ENCODE measurements around the gene PRR12. TPM values are rescaled to one million over a fixed set of nuclear protein-coding genes. Genes with fewer than 3 reads are reported as not detected.

Gene PRR12
- total RNA-seq, 1 experiment from 2014 or later = 8.7 TPM

DNA sequence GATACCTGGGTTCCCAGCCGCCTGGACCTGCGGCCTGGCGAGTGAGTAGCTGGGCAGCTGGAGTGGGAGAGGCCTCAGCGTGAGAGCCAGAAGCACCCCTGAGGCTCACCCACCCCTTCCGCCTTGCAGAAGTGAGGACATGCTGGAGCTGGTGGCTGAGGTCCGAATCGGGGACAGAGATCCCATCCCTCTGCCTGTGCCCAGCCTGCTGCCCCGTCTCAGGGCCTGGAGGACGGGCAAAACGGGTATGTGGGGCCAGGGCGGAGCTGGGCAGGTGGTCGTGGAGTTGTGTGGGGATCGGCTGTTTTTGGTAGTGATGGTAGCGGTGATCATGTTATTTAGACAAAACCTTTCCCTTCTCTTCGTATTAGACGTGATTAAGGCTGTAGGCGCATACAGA is 55.6 kb downstream of the PRR12 start:
- no peak overlapping the region for H2AFZ ChIP-seq (ENCODE audit: low read length)
- H3K36me3 ChIP-seq (ENCODE audit: insufficient read depth, low read length) = no peaks in the 10 kb centered on the region; the same call in none of the 2 replicates
- H3K4me1 ChIP-seq (ENCODE audit: low read length) = peaks cover 20% of the 10 kb centered on the region
- no peak overlapping the region for H3K4me3 ChIP-seq (ENCODE audit: low read length)
- H3K9ac ChIP-seq (ENCODE audit: low read length) = no peak overlapping the region
- peaks cover 42% of the 10 kb centered on the region for H3K79me2 ChIP-seq (ENCODE audit: low read length)
- no peaks in the 10 kb centered on the region for H3K9me3 ChIP-seq (ENCODE audit: low read length)
- no peaks in the 10 kb centered on the region for H3K27me3 ChIP-seq (ENCODE audit: low read length)
- H3K27ac ChIP-seq (ENCODE audit: low read length) = no peak overlapping the region
- H3K4me2 ChIP-seq (ENCODE audit: low read depth, low read length, poor library complexity, severe bottlenecking) = no peak overlapping the region
- no peaks in the 10 kb centered on the region for H3K9me2 ChIP-seq (replicated peaks; ENCODE audit: insufficient read depth, low read length)
- DNase-seq = no peak
- peaks cover 28% of the 10 kb centered on the region; the same call in 1 of the 2 replicates for H4K20me1 ChIP-seq (ENCODE audit: insufficient read depth, low read depth, low read length)

DNA sequence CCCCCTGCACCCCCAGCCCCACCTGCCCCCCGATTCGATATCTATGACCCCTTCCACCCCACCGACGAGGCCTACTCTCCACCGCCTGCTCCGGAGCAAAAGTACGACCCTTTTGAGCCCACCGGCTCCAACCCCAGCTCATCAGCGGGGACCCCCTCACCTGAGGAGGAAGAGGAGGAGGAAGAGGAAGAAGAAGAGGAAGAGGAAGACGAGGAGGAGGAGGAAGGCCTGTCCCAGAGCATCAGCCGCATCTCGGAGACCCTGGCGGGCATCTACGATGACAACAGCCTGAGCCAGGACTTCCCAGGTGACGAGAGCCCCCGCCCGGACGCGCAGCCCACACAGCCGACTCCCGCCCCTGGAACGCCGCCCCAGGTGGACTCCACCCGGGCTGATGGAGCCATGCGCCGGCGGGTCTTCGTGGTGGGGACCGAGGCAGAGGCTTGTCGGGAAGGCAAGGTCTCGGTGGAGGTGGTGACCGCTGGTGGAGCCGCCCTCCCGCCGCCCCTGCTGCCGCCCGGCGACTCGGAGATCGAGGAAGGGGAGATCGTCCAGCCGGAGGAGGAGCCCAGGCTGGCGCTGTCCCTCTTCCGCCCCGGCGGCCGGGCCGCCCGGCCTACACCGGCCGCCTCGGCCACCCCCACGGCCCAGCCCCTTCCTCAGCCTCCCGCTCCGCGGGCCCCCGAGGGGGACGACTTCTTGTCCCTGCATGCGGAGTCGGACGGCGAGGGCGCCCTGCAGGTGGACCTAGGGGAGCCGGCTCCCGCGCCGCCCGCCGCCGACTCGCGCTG is 60.2 kb downstream of the PRR12 start:
- Histone ChIP-seq H3K79me2 (ENCODE audit: low read length) (peaks cover 3% of the 10 kb centered on the region; the same call in 1 of the 2 replicates), H3K4me1 (ENCODE audit: low read length) (no peaks in the 10 kb centered on the region), H3K9me2 (replicated peaks; ENCODE audit: insufficient read depth, low read length) (no peaks in the 10 kb centered on the region), H3K9me3 (ENCODE audit: low read length) (no peaks in the 10 kb centered on the region), H3K9ac (ENCODE audit: low read length) (no peak overlapping the region), H2AFZ (ENCODE audit: low read length) (no peak overlapping the region), H3K27me3 (ENCODE audit: low read length) (no peaks in the 10 kb centered on the region), H3K36me3 (ENCODE audit: insufficient read depth, low read length) (peaks cover 19% of the 10 kb centered on the region; the same call in 1 of the 2 replicates), H3K4me3 (ENCODE audit: low read length) (no peak overlapping the region), H3K27ac (ENCODE audit: low read length) (no peak overlapping the region), H4K20me1 (ENCODE audit: insufficient read depth, low read depth, low read length) (0 out of 2 replicates have a peak, but pooled peaks cover 22% of the 10 kb centered on the region), H3K4me2 (ENCODE audit: low read depth, low read length, poor library complexity, severe bottlenecking) (no peak overlapping the region)
- no peak for DNase-seq

- DNase-seq = no peak
- no peak overlapping the region for H3K4me3 ChIP-seq (ENCODE audit: low read length)
- no peaks in the 10 kb centered on the region for H3K9me3 ChIP-seq (ENCODE audit: low read length)
- no peaks in the 10 kb centered on the region for H3K9me2 ChIP-seq (replicated peaks; ENCODE audit: insufficient read depth, low read length)
- H3K27ac ChIP-seq (ENCODE audit: low read length) = no peak overlapping the region
- H3K4me2 ChIP-seq (ENCODE audit: low read depth, low read length, poor library complexity, severe bottlenecking) = no peak overlapping the region
- 0 out of 2 replicates have a peak, but pooled peaks cover 16% of the 10 kb centered on the region for H4K20me1 ChIP-seq (ENCODE audit: insufficient read depth, low read depth, low read length)
- H3K27me3 ChIP-seq (ENCODE audit: low read length) = no peaks in the 10 kb centered on the region
- peaks cover 3% of the 10 kb centered on the region; the same call in 1 of the 2 replicates for H3K79me2 ChIP-seq (ENCODE audit: low read length)
- no peak overlapping the region for H3K9ac ChIP-seq (ENCODE audit: low read length)
- H3K4me1 ChIP-seq (ENCODE audit: low read length) = no peaks in the 10 kb centered on the region
- no peak overlapping the region for H2AFZ ChIP-seq (ENCODE audit: low read length)
- H3K36me3 ChIP-seq (ENCODE audit: insufficient read depth, low read length) = peaks cover 19% of the 10 kb centered on the region; the same call in 1 of the 2 replicates
Measured at GRCh38 chr19:49651820-49652550, 61.0 kb downstream of the PRR12 start.

GRCh38 chr19:49652551-49653465 is 61.8 kb downstream of the PRR12 start:
- H4K20me1 ChIP-seq (ENCODE audit: insufficient read depth, low read depth, low read length) = 0 out of 2 replicates have a peak, but pooled peaks cover 12% of the 10 kb centered on the region
- no peak for DNase-seq
- no peak overlapping the region for H3K9ac ChIP-seq (ENCODE audit: low read length)
- H3K27ac ChIP-seq (ENCODE audit: low read length) = no peak overlapping the region
- no peaks in the 10 kb centered on the region for H3K27me3 ChIP-seq (ENCODE audit: low read length)
- H2AFZ ChIP-seq (ENCODE audit: low read length) = no peak overlapping the region
- H3K4me2 ChIP-seq (ENCODE audit: low read depth, low read length, poor library complexity, severe bottlenecking) = no peak overlapping the region
- no peaks in the 10 kb centered on the region for H3K9me3 ChIP-seq (ENCODE audit: low read length)
- H3K4me3 ChIP-seq (ENCODE audit: low read length) = no peak overlapping the region
- peaks cover 19% of the 10 kb centered on the region; the same call in 1 of the 2 replicates for H3K36me3 ChIP-seq (ENCODE audit: insufficient read depth, low read length)
- H3K4me1 ChIP-seq (ENCODE audit: low read length) = no peaks in the 10 kb centered on the region
- no peaks in the 10 kb centered on the region for H3K79me2 ChIP-seq (ENCODE audit: low read length)
- H3K9me2 ChIP-seq (replicated peaks; ENCODE audit: insufficient read depth, low read length) = no peaks in the 10 kb centered on the region

- no peak overlapping the region for H3K9ac ChIP-seq (ENCODE audit: low read length)
- H3K9me2 ChIP-seq (replicated peaks; ENCODE audit: insufficient read depth, low read length) = no peaks in the 10 kb centered on the region
- no peak overlapping the region for H2AFZ ChIP-seq (ENCODE audit: low read length)
- no peaks in the 10 kb centered on the region for H3K27me3 ChIP-seq (ENCODE audit: low read length)
- H3K4me3 ChIP-seq (ENCODE audit: low read length) = no peak overlapping the region
- H3K4me1 ChIP-seq (ENCODE audit: low read length) = no peaks in the 10 kb centered on the region
- H4K20me1 ChIP-seq (ENCODE audit: insufficient read depth, low read depth, low read length) = 0 out of 2 replicates have a peak, but pooled peaks cover 12% of the 10 kb centered on the region
- H3K27ac ChIP-seq (ENCODE audit: low read length) = no peak overlapping the region
- H3K4me2 ChIP-seq (ENCODE audit: low read depth, low read length, poor library complexity, severe bottlenecking) = no peak overlapping the region
- peaks cover 19% of the 10 kb centered on the region; the same call in 1 of the 2 replicates for H3K36me3 ChIP-seq (ENCODE audit: insufficient read depth, low read length)
- no peaks in the 10 kb centered on the region for H3K9me3 ChIP-seq (ENCODE audit: low read length)
- DNase-seq = no peak
- no peaks in the 10 kb centered on the region for H3K79me2 ChIP-seq (ENCODE audit: low read length)
Measured at GRCh38 chr19:49653466-49653806, 62.5 kb downstream of the PRR12 start.

DNA sequence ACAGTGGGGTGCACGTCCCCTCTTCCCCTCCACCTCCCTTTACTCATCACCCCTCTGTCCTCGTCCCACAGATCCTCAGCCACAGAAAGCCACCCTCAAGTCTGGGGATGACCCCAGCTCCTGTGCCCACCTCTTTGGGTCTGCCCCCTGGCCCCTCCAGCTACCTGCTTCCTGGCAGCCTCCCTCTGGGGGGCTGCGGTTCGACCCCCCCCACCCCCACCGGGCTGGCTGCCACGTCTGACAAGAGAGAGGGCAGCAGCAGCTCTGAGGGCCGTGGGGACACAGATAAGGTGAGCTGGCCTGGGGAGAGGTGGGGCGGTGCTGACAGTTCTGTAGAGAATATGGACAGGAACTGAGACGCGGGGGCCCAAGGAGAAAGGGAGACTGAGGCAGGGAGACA is 63.6 kb downstream of the PRR12 start:
- Histone ChIP-seq H3K9me3 (ENCODE audit: low read length) (no peaks in the 10 kb centered on the region), H3K4me3 (ENCODE audit: low read length) (no peak overlapping the region), H3K4me2 (ENCODE audit: low read depth, low read length, poor library complexity, severe bottlenecking) (no peak overlapping the region), H3K4me1 (ENCODE audit: low read length) (no peaks in the 10 kb centered on the region), H3K36me3 (ENCODE audit: insufficient read depth, low read length) (peaks cover 27% of the 10 kb centered on the region), H4K20me1 (ENCODE audit: insufficient read depth, low read depth, low read length) (peaks cover 20% of the 10 kb centered on the region), H3K27ac (ENCODE audit: low read length) (no peak overlapping the region), H3K9ac (ENCODE audit: low read length) (no peak overlapping the region), H3K9me2 (replicated peaks; ENCODE audit: insufficient read depth, low read length) (no peaks in the 10 kb centered on the region), H3K79me2 (ENCODE audit: low read length) (no peaks in the 10 kb centered on the region), H3K27me3 (ENCODE audit: low read length) (no peaks in the 10 kb centered on the region), H2AFZ (ENCODE audit: low read length) (no peak overlapping the region)
- no peak for DNase-seq

DNA sequence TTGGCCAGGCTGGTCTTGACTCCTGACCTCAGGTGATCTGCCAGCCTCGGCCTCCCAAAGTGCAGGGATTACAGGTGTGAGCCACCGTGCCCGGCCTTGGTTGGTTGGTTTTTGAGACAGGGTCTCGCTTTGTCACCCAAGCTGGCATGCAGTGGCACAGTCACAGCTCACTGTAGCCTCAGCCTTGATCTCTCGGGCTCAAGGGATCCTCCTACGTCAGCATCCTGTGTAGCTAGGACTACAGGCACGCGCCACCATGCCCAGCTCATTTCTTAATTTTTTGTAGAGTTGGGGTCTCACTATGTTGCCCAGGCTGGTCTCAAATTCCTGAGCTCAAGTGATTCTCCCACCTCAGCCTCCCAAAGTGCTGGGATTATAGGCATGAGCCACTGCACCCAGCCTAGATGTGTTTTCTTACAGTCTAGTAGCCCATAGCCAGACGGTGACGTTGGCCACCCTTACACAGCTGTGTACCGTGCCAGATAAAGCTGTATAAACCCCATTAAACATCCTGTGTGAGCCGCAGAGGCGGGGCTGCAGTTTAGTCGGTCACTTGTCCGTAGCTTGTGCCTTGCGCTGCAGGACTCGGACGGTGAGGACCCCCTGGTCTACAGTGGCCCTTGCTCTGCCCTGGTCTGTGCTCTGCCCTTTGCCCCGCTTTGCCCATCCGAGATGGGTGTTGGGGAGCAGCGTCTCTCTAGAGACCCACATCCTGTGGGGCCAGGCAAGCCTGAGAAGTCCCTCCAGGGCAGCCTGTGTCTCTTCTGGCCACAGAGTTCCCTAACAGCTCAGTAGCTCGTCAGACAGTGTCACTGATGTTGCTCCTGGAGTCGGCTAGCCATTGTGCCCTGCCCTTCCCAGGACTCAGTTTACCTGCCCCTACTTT is 64.8 kb downstream of the PRR12 start:
- H3K4me3 ChIP-seq (ENCODE audit: low read length) = no peak overlapping the region
- H3K9me3 ChIP-seq (ENCODE audit: low read length) = no peaks in the 10 kb centered on the region
- H3K27ac ChIP-seq (ENCODE audit: low read length) = no peak overlapping the region
- DNase-seq = no peak
- H3K27me3 ChIP-seq (ENCODE audit: low read length) = no peaks in the 10 kb centered on the region
- H3K36me3 ChIP-seq (ENCODE audit: insufficient read depth, low read length) = peaks cover 32% of the 10 kb centered on the region
- H3K4me1 ChIP-seq (ENCODE audit: low read length) = no peaks in the 10 kb centered on the region
- no peaks in the 10 kb centered on the region for H3K9me2 ChIP-seq (replicated peaks; ENCODE audit: insufficient read depth, low read length)
- no peak overlapping the region for H2AFZ ChIP-seq (ENCODE audit: low read length)
- H3K4me2 ChIP-seq (ENCODE audit: low read depth, low read length, poor library complexity, severe bottlenecking) = no peak overlapping the region
- H3K79me2 ChIP-seq (ENCODE audit: low read length) = no peaks in the 10 kb centered on the region
- H4K20me1 ChIP-seq (ENCODE audit: insufficient read depth, low read depth, low read length) = peaks cover 26% of the 10 kb centered on the region
- H3K9ac ChIP-seq (ENCODE audit: low read length) = no peak overlapping the region

Data from Karpas-422 (cell line).